H1 (cell line): ENCODE results near the gene NRXN3. TPM values are rescaled to one million over a fixed set of nuclear protein-coding genes. Genes with fewer than 3 reads are reported as not detected.

ENCODE experiments used
- CTCF ChIA-PET: fragments of 300-600 bp; sonication (Branson Sonifier 250); formaldehyde crosslinking; loops from one replicate; lab custom pipeline; 2021; ENCODE audit not compliant: partially characterized antibody; lab: Charles Lee
- POLR2A ChIA-PET: fragments of 300-600 bp; sonication (Branson Sonifier 250); formaldehyde crosslinking; loops from one replicate; lab custom pipeline; 2021; ENCODE audit warnings: inconsistent platforms; ENCODE audit not compliant: partially characterized antibody; lab: Charles Lee
- DNase-seq, 2 experiments: peaks; one replicate each; pipeline versions ENCODE4 v3.0.0 to v3.0.0-alpha.2; 2010 to 2022; ENCODE audit warnings: low spot score in 2 of 2, low read depth in 1 of 2, mixed read lengths in 1 of 2
- FAIRE-seq: peaks from 2 replicates; lab custom pipeline; 2011; peaks lifted over from hg19 to GRCh38; lab: Jason Lieb, UNC
- H2AFZ ChIP-seq: 2 replicates; pipeline ENCODE4 v1.8.1; 2012; ENCODE audit warnings: low read length, inconsistent platforms
- H2AK5ac ChIP-seq: 2 replicates; pipeline ENCODE4 v1.6.1; 2013; ENCODE audit warnings: low read depth, low read length
- H2BK120ac ChIP-seq: replicated peaks from 2 replicates; pipeline ENCODE3; 2013; ENCODE audit warnings: low read depth, low read length, inconsistent platforms
- H2BK12ac ChIP-seq: 2 replicates; pipeline ENCODE4 v1.6.1; 2013; ENCODE audit warnings: low read depth, low read length
- H2BK15ac ChIP-seq: 2 replicates; pipeline ENCODE4 v1.6.1; 2013; ENCODE audit warnings: low read length
- H2BK20ac ChIP-seq: 2 replicates; pipeline ENCODE4 v1.6.1; 2013; ENCODE audit warnings: low read length
- H2BK5ac ChIP-seq: 2 replicates; pipeline ENCODE4 v1.6.1; 2013; ENCODE audit warnings: low read depth, low read length
- H3K14ac ChIP-seq: 2 replicates; pipeline ENCODE4 v1.6.1; 2013; ENCODE audit warnings: inconsistent platforms; ENCODE audit not compliant: insufficient read length
- H3K18ac ChIP-seq: 2 replicates; pipeline ENCODE4 v1.6.1; 2013; ENCODE audit warnings: low read length; ENCODE audit errors: extremely low read depth
- H3K23ac ChIP-seq: 2 replicates; pipeline ENCODE4 v1.6.1; 2013; ENCODE audit warnings: inconsistent platforms; ENCODE audit not compliant: insufficient read length
- H3K23me2 ChIP-seq: 2 replicates; pipeline ENCODE4 v1.6.1; 2013; ENCODE audit warnings: low read depth, low read length
- H3K27ac ChIP-seq: 2 replicates; pipeline ENCODE4 v1.6.1; 2011; ENCODE audit warnings: low read depth, low read length, inconsistent platforms
- H3K27me3 ChIP-seq, 4 experiments: replicated peaks in 1 of 4; 1 replicate in 1 of 4; 2 replicates in 3 of 4; pipeline versions ENCODE4 v1.6.1 to v1.8.1; 2011 to 2013; ENCODE audit warnings: low read length in 3 of 4, mild to moderate bottlenecking in 3 of 4, inconsistent platforms in 2 of 4, mixed read lengths in 2 of 4, moderate library complexity in 1 of 4; ENCODE audit not compliant: control insufficient read depth in 3 of 4, insufficient read depth in 3 of 4; ENCODE audit errors: extremely low read depth in 1 of 4
- H3K36me3 ChIP-seq, 4 experiments: 2 replicates each; pipeline versions ENCODE4 v1.6.1 to v1.8.1; 2011 to 2013; ENCODE audit warnings: mild to moderate bottlenecking in 4 of 4, low read length in 3 of 4, moderate library complexity in 2 of 4, control low read depth in 1 of 4, inconsistent platforms in 1 of 4; ENCODE audit not compliant: insufficient read depth in 4 of 4, control insufficient read depth in 2 of 4
- H3K4ac ChIP-seq: replicated peaks from 2 replicates; pipeline ENCODE3; 2013; ENCODE audit warnings: low read length, low read depth, mixed read lengths, inconsistent platforms; ENCODE audit not compliant: insufficient read length
- H3K4me1 ChIP-seq, 4 experiments: replicated peaks in 1 of 4; 1 replicate in 1 of 4; 2 replicates in 3 of 4; pipeline versions ENCODE4 v1.6.1 to v1.8.1; 2011 to 2013; ENCODE audit warnings: low read length in 3 of 4, inconsistent platforms in 2 of 4, mixed read lengths in 1 of 4; ENCODE audit not compliant: insufficient read depth in 4 of 4, control insufficient read depth in 3 of 4
- H3K4me2 ChIP-seq, 2 experiments: 2 replicates each; pipeline versions ENCODE4 v1.6.1 to v1.8.1; 2011 to 2013; ENCODE audit warnings: low read depth in 2 of 2, low read length in 2 of 2, control low read depth in 1 of 2, inconsistent platforms in 1 of 2, mild to moderate bottlenecking in 1 of 2; ENCODE audit not compliant: insufficient read depth in 1 of 2
- H3K4me3 ChIP-seq, 4 experiments: fragments of 200-600, 300-600 bp in 1 of 4; sonication (generic), shearing (Covaris generic), sonication (Bioruptor Twin) in 1 of 4; 2 replicates each; pipeline versions ENCODE4 v1.5.1 to v1.8.1; 2011 to 2016; ENCODE audit warnings: low read length in 4 of 4, low read depth in 3 of 4, control low read depth in 2 of 4, inconsistent platforms in 2 of 4, mild to moderate bottlenecking in 2 of 4, mixed read lengths in 1 of 4, moderate library complexity in 1 of 4; ENCODE audit not compliant: insufficient read depth in 2 of 4; ENCODE audit errors: extremely low read depth in 1 of 4
- H3K56ac ChIP-seq: replicated peaks from 2 replicates; pipeline ENCODE3; 2013; ENCODE audit warnings: low read depth, mild to moderate bottlenecking, mixed read lengths, low read length, inconsistent platforms; ENCODE audit not compliant: insufficient read length
- H3K79me1 ChIP-seq: 2 replicates; pipeline ENCODE4 v1.6.1; 2013; ENCODE audit warnings: low read depth, low read length, control low read depth
- H3K79me2 ChIP-seq, 2 experiments: 2 replicates each; pipeline versions ENCODE4 v1.6.1 to v1.8.1; 2012 to 2013; ENCODE audit warnings: low read length in 2 of 2, mild to moderate bottlenecking in 2 of 2, inconsistent platforms in 1 of 2; ENCODE audit not compliant: insufficient read depth in 2 of 2, control insufficient read depth in 1 of 2
- H3K9ac ChIP-seq, 4 experiments: replicated peaks in 1 of 4; 1 replicate in 1 of 4; 2 replicates in 3 of 4; pipeline versions ENCODE4 v1.6.1 to v1.8.1; 2011 to 2013; ENCODE audit warnings: low read depth in 3 of 4, low read length in 3 of 4, control low read depth in 2 of 4, mild to moderate bottlenecking in 2 of 4, moderate library complexity in 2 of 4, inconsistent platforms in 1 of 4; ENCODE audit errors: extremely low read depth in 1 of 4
- H3K9me3 ChIP-seq, 2 experiments: 2 replicates each; pipeline versions ENCODE4 v1.6.1 to v1.8.1; 2012 to 2013; ENCODE audit warnings: mild to moderate bottlenecking in 2 of 2, moderate library complexity in 2 of 2, control low read depth in 1 of 2, inconsistent platforms in 1 of 2, low read depth in 1 of 2, low read length in 1 of 2, mixed read lengths in 1 of 2; ENCODE audit not compliant: insufficient read depth in 2 of 2
- H4K20me1 ChIP-seq, 2 experiments: replicated peaks in 1 of 2; 2 replicates each; pipeline versions ENCODE3 to v1.8.1; 2011 to 2013; ENCODE audit warnings: inconsistent platforms in 2 of 2, low read length in 2 of 2, mild to moderate bottlenecking in 1 of 2; ENCODE audit not compliant: insufficient read depth in 2 of 2, control insufficient read depth in 1 of 2
- H4K5ac ChIP-seq: 2 replicates; pipeline ENCODE4 v1.6.1; 2013; ENCODE audit warnings: low read length, low read depth, mixed read lengths, inconsistent platforms; ENCODE audit not compliant: insufficient read length
- H4K8ac ChIP-seq: 2 replicates; pipeline ENCODE4 v1.8.0; 2013; ENCODE audit warnings: mild to moderate bottlenecking, moderate library complexity, low read length, inconsistent platforms; ENCODE audit not compliant: insufficient read depth; ENCODE audit errors: extremely low read depth
- H4K91ac ChIP-seq: replicated peaks from 2 replicates; pipeline ENCODE3; 2013; ENCODE audit warnings: low read length, mixed read lengths, inconsistent platforms; ENCODE audit not compliant: insufficient read length
- BRCA1 ChIP-seq: IDR thresholded peaks from 2 replicates; pipeline ENCODE4 v1.6.1; 2012; ENCODE audit warnings: low read depth, low read length, improper control_type of control experiment
- CBX8 ChIP-seq: fragments of 300-800, 300-1000 bp; sonication (generic); IDR thresholded peaks from 2 replicates; pipeline ENCODE4 v1.7.1; 2016; ENCODE audit warnings: low read depth, low read length, borderline replicate concordance
- GTF2F1 ChIP-seq: IDR thresholded peaks from 2 replicates; pipeline ENCODE4 v1.6.1; 2012; ENCODE audit warnings: low read depth, low read length, improper control_type of control experiment, borderline replicate concordance
- KDM1A ChIP-seq: fragments of 200-600, 300-600 bp; sonication (generic); IDR thresholded peaks from 2 replicates; pipeline ENCODE4 v1.7.1; 2016; ENCODE audit warnings: mild to moderate bottlenecking, low read length, borderline replicate concordance
- SAP30 ChIP-seq: fragments of 300-600 bp; sonication (generic); IDR thresholded peaks from 2 replicates; pipeline ENCODE4 v1.7.1; 2012; ENCODE audit warnings: low read length, moderate library complexity, mild to moderate bottlenecking, inconsistent platforms; ENCODE audit not compliant: insufficient read depth, insufficient replicate concordance
- SP2 ChIP-seq: IDR thresholded peaks from 2 replicates; pipeline ENCODE4 v1.6.1; 2012; ENCODE audit warnings: mild to moderate bottlenecking, low read length, inconsistent platforms
- YY1 ChIP-seq: IDR thresholded peaks from 2 replicates; pipeline ENCODE4 v1.6.1; 2011; ENCODE audit warnings: low read depth, mild to moderate bottlenecking, low read length
- WGBS, 2 experiments: shearing (Covaris generic) in 1 of 2; methylation state at CpG; one replicate each; pipeline versions ENCODE4 v1.1.6 to v1.1.7; 2013 to 2015; ENCODE audit warnings: low lambda C conversion rate in 2 of 2, mixed read lengths in 2 of 2, inconsistent platforms in 1 of 2, low coverage in 1 of 2, missing lambda C conversion rate in 1 of 2; ENCODE audit not compliant: insufficient replicate concordance in 2 of 2, insufficient coverage in 1 of 2, insufficient read length in 1 of 2; ENCODE audit errors: extremely low coverage in 1 of 2, missing lambda C conversion rate in 1 of 2; 5-methylcytosine and 5-hydroxymethylcytosine counted together
- polyA plus RNA-seq, 7 experiments: library from polyadenylated mRNA; depleted of rRNA in 3 of 7; stranded (reverse) in 5 of 7; unstranded in 2 of 7; fragments of >200 nt in 5 of 7; fragments of 200-250 nt in 2 of 7; gene quantifications; 1 replicate in 5 of 7; 2 replicates in 1 of 7; 4 replicates in 1 of 7; pipeline versions ENCODE4 v1.2.1 to v1.2.3, GENCODE V29; 2011 to 2013; ENCODE audit warnings: missing spikeins in 2 of 7, mixed read lengths in 2 of 7
- total RNA-seq: library from RNA; stranded (reverse); fragmentation: NEBNext Ultra II Directional; extraction: Animal tissue kit (Norgen Biotek cat#: 25700); gene quantifications from 2 replicates; pipeline ENCODE4 v1.2.1, GENCODE V29; 2021
- TF ChIP-seq, protein P1 (sequence below): IDR thresholded peaks from 2 replicates; pipeline ENCODE4 v1.6.1; 2011; ENCODE audit warnings: low read length, improper control_type of control experiment
- TF ChIP-seq, protein P2 (sequence below): IDR thresholded peaks from 2 replicates; pipeline ENCODE4 v1.6.1; 2012; ENCODE audit warnings: inconsistent platforms
- TF ChIP-seq, protein P3 (sequence below), 3 experiments: IDR thresholded peaks; 1 replicate in 2 of 3; 2 replicates in 1 of 3; pipeline versions ENCODE4 v1.5.1 to v1.6.1; 2011; ENCODE audit warnings: low read length in 3 of 3, mild to moderate bottlenecking in 3 of 3, inconsistent platforms in 2 of 3, low read depth in 1 of 3, moderate library complexity in 1 of 3; ENCODE audit not compliant: insufficient read depth in 1 of 3; ENCODE audit errors: control extremely low read depth in 1 of 3

NRXN3 gene
- total and polyA plus RNA-seq, 2 of the 8 experiments (the other 6 are each of a cell fraction or from before 2014, with no cell fraction given): 2.6 to 4.1 TPM

DNA sequence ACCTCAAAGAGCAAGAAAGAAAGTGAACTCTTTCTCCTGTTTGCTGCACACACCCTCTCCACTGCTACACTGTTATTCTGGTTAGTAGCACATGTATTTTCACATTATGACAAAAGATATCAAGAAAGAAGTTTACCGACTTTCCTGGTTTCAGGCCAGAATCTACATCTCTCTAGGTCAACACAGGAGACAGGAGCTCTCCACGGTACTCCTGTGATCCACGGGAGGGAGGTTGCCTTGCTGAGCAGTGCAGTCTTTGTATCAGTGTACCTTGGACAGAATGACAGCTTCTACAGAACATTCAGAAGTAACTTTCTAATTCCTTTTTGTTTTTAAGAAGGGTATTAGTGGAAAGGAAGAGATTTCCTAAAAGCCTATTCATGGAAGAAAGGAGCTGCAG is 805.6 kb downstream of the NRXN3 start:
- no peak overlapping the region for H3K56ac ChIP-seq
- H3K23ac ChIP-seq: no peak overlapping the region
- no peak for DNase-seq
- ChIA-PET CTCF (interaction anchor here (1.1 to 2.3 kb wide), 4 partner anchors 11 to 697 kb away, joined by 3 to 7 read pairs (median 4); no protein-coding TSS in a partner anchor), POLR2A (no interaction called here)
- H4K91ac ChIP-seq: no peak overlapping the region
- H4K5ac ChIP-seq: no peak overlapping the region
- H3K23me2 ChIP-seq: no peaks in the 10 kb centered on the region
- H3K18ac ChIP-seq: no peak overlapping the region
- H3K4ac ChIP-seq: no peak overlapping the region
- 86% methylated on average over 3 of the region's 3 CpGs; no CpG with 5 or more reads in 1 of the 2 experiments for WGBS, 2 experiments
- H3K36me3 ChIP-seq: no peaks in the 10 kb centered on the region
- H3K79me2 ChIP-seq: no peaks in the 10 kb centered on the region
- no peaks in the 10 kb centered on the region for H4K20me1 ChIP-seq
- peaks cover 0 to 2% (median 0%) of the 10 kb centered on the region in 4 experiments; a peak in 1 of 7 replicates for H3K4me1 ChIP-seq
- no peaks in the 10 kb centered on the region for H3K9me3 ChIP-seq
- no peak overlapping the region for H2BK15ac ChIP-seq
- no peak overlapping the region for H2BK5ac ChIP-seq
- no peak overlapping the region for H3K4me2 ChIP-seq
- no peak overlapping the region for H3K9ac ChIP-seq
- no peak overlapping the region for H2BK12ac ChIP-seq
- H3K27ac ChIP-seq: no peak overlapping the region
- no peak overlapping the region for H3K4me3 ChIP-seq
- H3K79me1 ChIP-seq: no peaks in the 10 kb centered on the region
- H4K8ac ChIP-seq: no peak overlapping the region
- FAIRE-seq: no peak
- no peak overlapping the region for H2AK5ac ChIP-seq
- H3K14ac ChIP-seq: no peak overlapping the region
- H2BK20ac ChIP-seq: no peak overlapping the region
- no peak overlapping the region for H2AFZ ChIP-seq
- H3K27me3 ChIP-seq: no peaks in the 10 kb centered on the region
- H2BK120ac ChIP-seq: no peak overlapping the region
- TF ChIP-seq GTF2F1: no peak
- no peak for TF ChIP-seq KDM1A
- TF ChIP-seq CBX8: no peak
- TF ChIP-seq, protein P1, sequence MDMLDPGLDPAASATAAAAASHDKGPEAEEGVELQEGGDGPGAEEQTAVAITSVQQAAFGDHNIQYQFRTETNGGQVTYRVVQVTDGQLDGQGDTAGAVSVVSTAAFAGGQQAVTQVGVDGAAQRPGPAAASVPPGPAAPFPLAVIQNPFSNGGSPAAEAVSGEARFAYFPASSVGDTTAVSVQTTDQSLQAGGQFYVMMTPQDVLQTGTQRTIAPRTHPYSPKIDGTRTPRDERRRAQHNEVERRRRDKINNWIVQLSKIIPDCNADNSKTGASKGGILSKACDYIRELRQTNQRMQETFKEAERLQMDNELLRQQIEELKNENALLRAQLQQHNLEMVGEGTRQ: no peak
- no peak for TF ChIP-seq BRCA1
- no peak for TF ChIP-seq SP2
- TF ChIP-seq, protein P2, sequence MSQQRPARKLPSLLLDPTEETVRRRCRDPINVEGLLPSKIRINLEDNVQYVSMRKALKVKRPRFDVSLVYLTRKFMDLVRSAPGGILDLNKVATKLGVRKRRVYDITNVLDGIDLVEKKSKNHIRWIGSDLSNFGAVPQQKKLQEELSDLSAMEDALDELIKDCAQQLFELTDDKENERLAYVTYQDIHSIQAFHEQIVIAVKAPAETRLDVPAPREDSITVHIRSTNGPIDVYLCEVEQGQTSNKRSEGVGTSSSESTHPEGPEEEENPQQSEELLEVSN: no peak
- no peak for TF ChIP-seq YY1
- no peak for TF ChIP-seq SAP30
- TF ChIP-seq, protein P3, sequence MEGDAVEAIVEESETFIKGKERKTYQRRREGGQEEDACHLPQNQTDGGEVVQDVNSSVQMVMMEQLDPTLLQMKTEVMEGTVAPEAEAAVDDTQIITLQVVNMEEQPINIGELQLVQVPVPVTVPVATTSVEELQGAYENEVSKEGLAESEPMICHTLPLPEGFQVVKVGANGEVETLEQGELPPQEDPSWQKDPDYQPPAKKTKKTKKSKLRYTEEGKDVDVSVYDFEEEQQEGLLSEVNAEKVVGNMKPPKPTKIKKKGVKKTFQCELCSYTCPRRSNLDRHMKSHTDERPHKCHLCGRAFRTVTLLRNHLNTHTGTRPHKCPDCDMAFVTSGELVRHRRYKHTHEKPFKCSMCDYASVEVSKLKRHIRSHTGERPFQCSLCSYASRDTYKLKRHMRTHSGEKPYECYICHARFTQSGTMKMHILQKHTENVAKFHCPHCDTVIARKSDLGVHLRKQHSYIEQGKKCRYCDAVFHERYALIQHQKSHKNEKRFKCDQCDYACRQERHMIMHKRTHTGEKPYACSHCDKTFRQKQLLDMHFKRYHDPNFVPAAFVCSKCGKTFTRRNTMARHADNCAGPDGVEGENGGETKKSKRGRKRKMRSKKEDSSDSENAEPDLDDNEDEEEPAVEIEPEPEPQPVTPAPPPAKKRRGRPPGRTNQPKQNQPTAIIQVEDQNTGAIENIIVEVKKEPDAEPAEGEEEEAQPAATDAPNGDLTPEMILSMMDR (IDR thresholded peaks at IDR 0.05; ENCODE audit: control extremely low read depth in 1 of 3, insufficient read depth in 1 of 3, low read depth in 1 of 3, low read length in 3 of 3): no peak
